HepG2 (cell line): ENCODE measurements around the gene RBM14. TPM values are rescaled to one million over a fixed set of nuclear protein-coding genes. Genes with fewer than 3 reads are reported as not detected.
A peak's percentile ranks its signal among the peaks of the same experiment; 100 is the strongest.

Experiments
- ATF1 ChIP-seq: IDR thresholded peaks from 2 replicates; pipeline ENCODE4 v1.6.1; 2016; ENCODE audit warnings: mild to moderate bottlenecking, control low read depth
- ATF7 ChIP-seq, 2 experiments: fragments of 450-650 bp in 1 of 2; sonication (generic) in 1 of 2; formaldehyde crosslinking in 1 of 2; IDR thresholded peaks; 2 replicates each; pipeline versions ENCODE4 v1.4.0 to v1.6.1; 2016 to 2020; ENCODE audit warnings: antibody characterized with exemption in 1 of 2, mild to moderate bottlenecking in 1 of 2, missing genetic modification reagents in 1 of 2
- ETV5 ChIP-seq: IDR thresholded peaks from 2 replicates; pipeline ENCODE4 v1.6.1; 2018; ENCODE audit warnings: missing biosample characterization, missing genetic modification reagents, inconsistent platforms, borderline replicate concordance
- MXI1 ChIP-seq: IDR thresholded peaks from 3 replicates; pipeline ENCODE4 v1.6.1; 2012; ENCODE audit warnings: low read depth, low read length, inconsistent platforms, borderline replicate concordance
- PCBP1 ChIP-seq: fragments of 200-400 bp; formaldehyde crosslinking; IDR thresholded peaks from 2 replicates; pipeline ENCODE4 v1.6.1; 2017; ENCODE audit warnings: mild to moderate bottlenecking, low read depth, low read length, borderline replicate concordance
- PHF21A ChIP-seq: sonication (generic); formaldehyde crosslinking; IDR thresholded peaks from 2 replicates; pipeline ENCODE4 v1.5.0; 2020; ENCODE audit warnings: mild to moderate bottlenecking, missing genetic modification reagents
- SMYD3 ChIP-seq: sonication (generic); formaldehyde crosslinking; IDR thresholded peaks from 2 replicates; pipeline ENCODE4 v1.8.1; 2023; ENCODE audit warnings: mild to moderate bottlenecking, missing genetic modification reagents
- ZBTB34 ChIP-seq: sonication (generic); formaldehyde crosslinking; IDR thresholded peaks from 2 replicates; pipeline ENCODE4 v1.8.0; 2022; ENCODE audit warnings: mild to moderate bottlenecking, missing genetic modification reagents
- ZBTB37 ChIP-seq: sonication (generic); formaldehyde crosslinking; IDR thresholded peaks from 2 replicates; pipeline ENCODE4 v1.4.0; 2020; ENCODE audit warnings: mild to moderate bottlenecking, missing genetic modification reagents
- ZFP36L2 ChIP-seq: sonication (generic); formaldehyde crosslinking; IDR thresholded peaks from 2 replicates; pipeline ENCODE4 v1.4.0; 2020; ENCODE audit warnings: missing genetic modification reagents
- ZMYM4 ChIP-seq: sonication (generic); formaldehyde crosslinking; IDR thresholded peaks from 2 replicates; pipeline ENCODE4 v1.8.1; 2023; ENCODE audit warnings: mild to moderate bottlenecking, missing genetic modification reagents
- ZNF230 ChIP-seq: sonication (generic); formaldehyde crosslinking; IDR thresholded peaks from 2 replicates; pipeline ENCODE4 v1.4.0; 2020; ENCODE audit warnings: mild to moderate bottlenecking, missing genetic modification reagents
- ZNF253 ChIP-seq: sonication (generic); formaldehyde crosslinking; IDR thresholded peaks from 2 replicates; pipeline ENCODE4 v1.8.0; 2022; ENCODE audit warnings: mild to moderate bottlenecking, missing genetic modification reagents, borderline replicate concordance
- ZNF263 ChIP-seq: sonication (generic); formaldehyde crosslinking; IDR thresholded peaks from 2 replicates; pipeline ENCODE4 v1.4.0; 2020; ENCODE audit warnings: missing genetic modification reagents
- ZNF274 ChIP-seq: sonication (generic); formaldehyde crosslinking; IDR thresholded peaks from 2 replicates; pipeline ENCODE4 v1.5.1; 2020; ENCODE audit warnings: mild to moderate bottlenecking, missing genetic modification reagents
- ZNF580 ChIP-seq: IDR thresholded peaks from 2 replicates; pipeline ENCODE4 v1.6.1; 2016; ENCODE audit warnings: low read depth, borderline replicate concordance
- ZNF609 ChIP-seq: sonication (generic); formaldehyde crosslinking; IDR thresholded peaks from 2 replicates; pipeline ENCODE4 v1.4.0; 2020; ENCODE audit warnings: mild to moderate bottlenecking, missing genetic modification reagents, borderline replicate concordance
- ZNF772 ChIP-seq: sonication (generic); formaldehyde crosslinking; IDR thresholded peaks from 2 replicates; pipeline ENCODE4 v1.5.0; 2020; ENCODE audit warnings: mild to moderate bottlenecking, missing genetic modification reagents
- polyA plus RNA-seq, 8 experiments: library from polyadenylated mRNA; depleted of rRNA in 3 of 8; stranded (reverse) in 7 of 8; unstranded in 1 of 8; fragments of >200 nt; fragmentation: Illumina TruSeq in 4 of 8; extraction: Trizol in 4 of 8; gene quantifications; 2 replicates each; pipeline versions ENCODE4 v1.2.1 to v1.2.3, GENCODE V29; 2011 to 2016; ENCODE audit warnings: low read depth in 4 of 8, missing spikeins in 1 of 8, mixed read lengths in 1 of 8; ENCODE audit not compliant: insufficient read depth in 1 of 8
- total RNA-seq, 5 experiments: library from RNA; depleted of rRNA; stranded (reverse); fragments of >200 nt; fragmentation: Illumina TruSeq; extraction: Trizol; gene quantifications; 2 replicates each; pipeline ENCODE4 v1.2.3, GENCODE V29; 2016; ENCODE audit warnings: low read depth in 1 of 5

The RBM14 gene
- total and polyA plus RNA-seq, 2 of the 13 experiments (the other 11 are each of a cell fraction or from before 2014, with no cell fraction given) = 12.7 to 44.1 TPM

GRCh38 chr11:66616379-66617154 lies at the start of gene RBM14 (continued):
- TF ChIP-seq PCBP1 = peak; percentile 69; the same call in 1 of the 2 replicates
- peak; percentile 65; the same call in 1 of the 3 replicates for TF ChIP-seq MXI1
- TF ChIP-seq ZNF772 (CRISPR knock-in tag) = peak; percentile 9; the same call in 1 of the 2 replicates
- TF ChIP-seq PHF21A = peak; percentile 55; the same call in 1 of the 2 replicates
- peak; percentile 76; the same call in 1 of the 2 replicates for TF ChIP-seq ZBTB34 (CRISPR knock-in tag)
- no peak for TF ChIP-seq ZNF274 (CRISPR knock-in tag)
- TF ChIP-seq ZMYM4 (CRISPR knock-in tag) = peak; percentile 79
- TF ChIP-seq ZFP36L2 (CRISPR knock-in tag) = 0 out of 2 replicates have a peak, but pooled peaks have one; percentile 36
- peak; percentile 59 for TF ChIP-seq ATF1 (CRISPR knock-in tag)
- TF ChIP-seq ETV5 (CRISPR knock-in tag) = peak; percentile 23; the same call in 1 of the 2 replicates
- TF ChIP-seq ZNF253 = no peak
- TF ChIP-seq SMYD3 (CRISPR knock-in tag) = no peak; the same call in 1 of the 2 replicates
- TF ChIP-seq ZNF609 (CRISPR knock-in tag) = peak; percentile 63; the same call in 1 of the 2 replicates
- TF ChIP-seq ZNF580 = peak; percentile 89; the same call in 1 of the 2 replicates
- peak; percentile 51; the same call in 1 of the 2 replicates for TF ChIP-seq ZNF263 (CRISPR knock-in tag)
- TF ChIP-seq ATF7 (IDR thresholded peaks at IDR 0.05) = no peak
- peak; percentile 49 for TF ChIP-seq ATF7 (CRISPR knock-in tag; IDR thresholded peaks at IDR 0.05)
- no peak for TF ChIP-seq ZBTB37 (CRISPR knock-in tag)
- no peak; the same call in 1 of the 2 replicates for TF ChIP-seq ZNF230 (CRISPR knock-in tag)
